Thyroid gland (tissue), 4 donors: ENCODE results near the gene POLR3A.

Source experiments
- POLR2A ChIP-seq, 2 donors: fragments of 450-650 bp; IDR thresholded peaks; one replicate each; pipeline ENCODE4 v1.6.1; 2017; ENCODE audit warnings: antibody characterized with exemption in 2 of 2, mild to moderate bottlenecking in 2 of 2, moderate library complexity in 1 of 2
- TF ChIP-seq, protein P1 (sequence below), 6 experiments: fragments of 200-600 bp in 3 of 6; fragments of 450-650 bp in 3 of 6; sonication (generic) in 3 of 6; IDR thresholded peaks; one replicate each; pipeline ENCODE4 v1.5.1; 2016 to 2019; ENCODE audit warnings: antibody characterized with exemption in 6 of 6, mild to moderate bottlenecking in 2 of 6, inconsistent platforms in 1 of 6, moderate library complexity in 1 of 6

DNA sequence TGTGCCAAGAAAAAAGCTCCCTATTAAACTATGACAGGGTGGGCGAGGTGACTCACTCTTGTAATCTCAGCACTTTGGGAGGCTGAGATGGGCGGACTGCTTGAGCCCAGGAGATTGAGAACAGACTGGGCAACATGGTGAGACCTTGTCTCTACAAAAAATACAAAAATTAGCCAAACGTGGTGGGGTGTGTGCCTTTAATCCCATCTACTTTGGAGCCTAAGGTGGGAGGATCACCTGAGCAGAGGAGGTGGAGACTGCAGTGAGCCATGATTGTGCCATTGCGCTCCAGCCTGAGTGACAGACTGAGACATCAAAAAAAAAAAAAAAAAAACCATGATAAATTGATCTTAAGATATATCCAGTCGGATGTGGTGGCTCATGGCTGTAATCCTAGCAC lies 11.5 kb downstream of the POLR3A start:
- TF ChIP-seq, protein P1, sequence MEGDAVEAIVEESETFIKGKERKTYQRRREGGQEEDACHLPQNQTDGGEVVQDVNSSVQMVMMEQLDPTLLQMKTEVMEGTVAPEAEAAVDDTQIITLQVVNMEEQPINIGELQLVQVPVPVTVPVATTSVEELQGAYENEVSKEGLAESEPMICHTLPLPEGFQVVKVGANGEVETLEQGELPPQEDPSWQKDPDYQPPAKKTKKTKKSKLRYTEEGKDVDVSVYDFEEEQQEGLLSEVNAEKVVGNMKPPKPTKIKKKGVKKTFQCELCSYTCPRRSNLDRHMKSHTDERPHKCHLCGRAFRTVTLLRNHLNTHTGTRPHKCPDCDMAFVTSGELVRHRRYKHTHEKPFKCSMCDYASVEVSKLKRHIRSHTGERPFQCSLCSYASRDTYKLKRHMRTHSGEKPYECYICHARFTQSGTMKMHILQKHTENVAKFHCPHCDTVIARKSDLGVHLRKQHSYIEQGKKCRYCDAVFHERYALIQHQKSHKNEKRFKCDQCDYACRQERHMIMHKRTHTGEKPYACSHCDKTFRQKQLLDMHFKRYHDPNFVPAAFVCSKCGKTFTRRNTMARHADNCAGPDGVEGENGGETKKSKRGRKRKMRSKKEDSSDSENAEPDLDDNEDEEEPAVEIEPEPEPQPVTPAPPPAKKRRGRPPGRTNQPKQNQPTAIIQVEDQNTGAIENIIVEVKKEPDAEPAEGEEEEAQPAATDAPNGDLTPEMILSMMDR (IDR thresholded peaks at IDR 0.05), result no peak
- no peak for TF ChIP-seq POLR2A (IDR thresholded peaks at IDR 0.05)
